ENCODE data around the gene KIF23. TPM values are rescaled to one million over a fixed set of nuclear protein-coding genes. Genes with fewer than 3 reads are reported as not detected.

The KIF23 gene
- total and polyA plus RNA-seq, 2 experiments from 2014 or later: 52.9 to 103 TPM

DNA sequence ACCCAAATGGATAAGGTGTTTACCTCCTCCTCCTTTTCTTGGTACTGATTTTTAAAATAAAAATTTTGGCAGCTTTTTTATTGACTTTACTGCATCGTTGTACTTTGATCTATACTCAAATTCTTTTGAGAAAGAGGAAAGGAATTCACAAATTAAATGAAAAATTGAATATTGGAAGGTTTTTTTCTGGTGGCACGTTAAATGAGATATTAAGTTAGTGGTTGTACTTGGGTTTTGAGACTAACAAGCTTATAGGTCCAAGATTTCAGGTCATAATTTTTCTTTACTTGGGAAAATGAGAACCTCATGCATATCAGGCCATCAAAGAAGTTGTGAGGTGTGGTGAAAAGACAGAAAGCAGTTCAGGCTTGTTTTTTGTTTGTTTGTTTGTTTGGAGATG lies 52.6 kb downstream of the KIF23 start (continued):
- TF ChIP-seq, protein P1, sequence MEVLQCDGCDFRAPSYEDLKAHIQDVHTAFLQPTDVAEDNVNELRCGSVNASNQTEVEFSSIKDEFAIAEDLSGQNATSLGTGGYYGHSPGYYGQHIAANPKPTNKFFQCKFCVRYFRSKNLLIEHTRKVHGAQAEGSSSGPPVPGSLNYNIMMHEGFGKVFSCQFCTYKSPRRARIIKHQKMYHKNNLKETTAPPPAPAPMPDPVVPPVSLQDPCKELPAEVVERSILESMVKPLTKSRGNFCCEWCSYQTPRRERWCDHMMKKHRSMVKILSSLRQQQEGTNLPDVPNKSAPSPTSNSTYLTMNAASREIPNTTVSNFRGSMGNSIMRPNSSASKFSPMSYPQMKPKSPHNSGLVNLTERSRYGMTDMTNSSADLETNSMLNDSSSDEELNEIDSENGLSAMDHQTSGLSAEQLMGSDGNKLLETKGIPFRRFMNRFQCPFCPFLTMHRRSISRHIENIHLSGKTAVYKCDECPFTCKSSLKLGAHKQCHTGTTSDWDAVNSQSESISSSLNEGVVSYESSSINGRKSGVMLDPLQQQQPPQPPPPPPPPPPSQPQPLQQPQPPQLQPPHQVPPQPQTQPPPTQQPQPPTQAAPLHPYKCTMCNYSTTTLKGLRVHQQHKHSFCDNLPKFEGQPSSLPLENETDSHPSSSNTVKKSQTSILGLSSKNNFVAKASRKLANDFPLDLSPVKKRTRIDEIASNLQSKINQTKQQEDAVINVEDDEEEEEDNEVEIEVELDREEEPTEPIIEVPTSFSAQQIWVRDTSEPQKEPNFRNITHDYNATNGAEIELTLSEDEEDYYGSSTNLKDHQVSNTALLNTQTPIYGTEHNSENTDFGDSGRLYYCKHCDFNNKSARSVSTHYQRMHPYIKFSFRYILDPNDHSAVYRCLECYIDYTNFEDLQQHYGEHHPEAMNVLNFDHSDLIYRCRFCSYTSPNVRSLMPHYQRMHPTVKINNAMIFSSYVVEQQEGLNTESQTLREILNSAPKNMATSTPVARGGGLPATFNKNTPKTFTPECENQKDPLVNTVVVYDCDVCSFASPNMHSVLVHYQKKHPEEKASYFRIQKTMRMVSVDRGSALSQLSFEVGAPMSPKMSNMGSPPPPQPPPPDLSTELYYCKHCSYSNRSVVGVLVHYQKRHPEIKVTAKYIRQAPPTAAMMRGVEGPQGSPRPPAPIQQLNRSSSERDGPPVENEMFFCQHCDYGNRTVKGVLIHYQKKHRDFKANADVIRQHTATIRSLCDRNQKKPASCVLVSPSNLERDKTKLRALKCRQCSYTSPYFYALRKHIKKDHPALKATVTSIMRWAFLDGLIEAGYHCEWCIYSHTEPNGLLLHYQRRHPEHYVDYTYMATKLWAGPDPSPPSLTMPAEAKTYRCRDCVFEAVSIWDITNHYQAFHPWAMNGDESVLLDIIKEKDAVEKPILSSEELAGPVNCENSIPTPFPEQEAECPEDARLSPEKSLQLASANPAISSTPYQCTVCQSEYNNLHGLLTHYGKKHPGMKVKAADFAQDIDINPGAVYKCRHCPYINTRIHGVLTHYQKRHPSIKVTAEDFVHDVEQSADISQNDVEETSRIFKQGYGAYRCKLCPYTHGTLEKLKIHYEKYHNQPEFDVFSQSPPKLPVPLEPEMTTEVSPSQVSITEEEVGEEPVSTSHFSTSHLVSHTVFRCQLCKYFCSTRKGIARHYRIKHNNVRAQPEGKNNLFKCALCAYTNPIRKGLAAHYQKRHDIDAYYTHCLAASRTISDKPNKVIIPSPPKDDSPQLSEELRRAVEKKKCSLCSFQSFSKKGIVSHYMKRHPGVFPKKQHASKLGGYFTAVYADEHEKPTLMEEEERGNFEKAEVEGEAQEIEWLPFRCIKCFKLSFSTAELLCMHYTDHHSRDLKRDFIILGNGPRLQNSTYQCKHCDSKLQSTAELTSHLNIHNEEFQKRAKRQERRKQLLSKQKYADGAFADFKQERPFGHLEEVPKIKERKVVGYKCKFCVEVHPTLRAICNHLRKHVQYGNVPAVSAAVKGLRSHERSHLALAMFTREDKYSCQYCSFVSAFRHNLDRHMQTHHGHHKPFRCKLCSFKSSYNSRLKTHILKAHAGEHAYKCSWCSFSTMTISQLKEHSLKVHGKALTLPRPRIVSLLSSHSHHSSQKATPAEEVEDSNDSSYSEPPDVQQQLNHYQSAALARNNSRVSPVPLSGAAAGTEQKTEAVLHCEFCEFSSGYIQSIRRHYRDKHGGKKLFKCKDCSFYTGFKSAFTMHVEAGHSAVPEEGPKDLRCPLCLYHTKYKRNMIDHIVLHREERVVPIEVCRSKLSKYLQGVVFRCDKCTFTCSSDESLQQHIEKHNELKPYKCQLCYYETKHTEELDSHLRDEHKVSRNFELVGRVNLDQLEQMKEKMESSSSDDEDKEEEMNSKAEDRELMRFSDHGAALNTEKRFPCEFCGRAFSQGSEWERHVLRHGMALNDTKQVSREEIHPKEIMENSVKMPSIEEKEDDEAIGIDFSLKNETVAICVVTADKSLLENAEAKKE (CRISPR knock-in tag; IDR thresholded peaks at IDR 0.05): no peak
- TF ChIP-seq CREB1 (CRISPR knock-in tag; IDR thresholded peaks at IDR 0.05; ENCODE audit: low read depth): no peak
- no peak for TF ChIP-seq EZH2phosphoT487 (IDR thresholded peaks at IDR 0.05; ENCODE audit: unreplicated experiment)
- TF ChIP-seq JUNB (IDR thresholded peaks at IDR 0.05; ENCODE audit: unreplicated experiment): no peak
- TF ChIP-seq CTCF (conservative IDR thresholded peaks at IDR 0.05; ENCODE audit: low read depth in 2 of 2): no peak
- no peak for TF ChIP-seq NANOG (IDR thresholded peaks at IDR 0.05; ENCODE audit: borderline replicate concordance)
- no peak for TF ChIP-seq ETS1 (IDR thresholded peaks at IDR 0.05)
- no peak for TF ChIP-seq ZNF331 (CRISPR knock-in tag; IDR thresholded peaks at IDR 0.05; ENCODE audit: low read depth)
- no peak for TF ChIP-seq POLR2AphosphoS5 (IDR thresholded peaks at IDR 0.05; ENCODE audit: low read depth)

Data from GM23338 (cell line).